Activated CD4-positive, alpha-beta memory T cell treated with anti-CD3 and anti-CD28 coated beads for 36 hours (primary cell): ENCODE measurements around the gene MCTP2. TPM values are rescaled to one million over a fixed set of nuclear protein-coding genes. Genes with fewer than 3 reads are reported as not detected.

ENCODE experiments used
- CTCF ChIA-PET: fragments of 350-600 bp; sonication (Branson Sonifier 250); formaldehyde crosslinking; loops from one replicate; lab custom pipeline; 2021; ENCODE audit warnings: antibody characterized with exemption, inconsistent platforms; lab: Charles Lee
- POLR2A ChIA-PET: fragments of 350-600 bp; sonication (Branson Sonifier 250); formaldehyde crosslinking; loops from one replicate; lab custom pipeline; 2021; ENCODE audit warnings: antibody characterized with exemption; lab: Charles Lee
- DNase-seq: peaks from one replicate; pipeline ENCODE4 v3.0.0-alpha.2; 2020
- H3K27ac Mint-ChIP-seq: one replicate; pipeline ENCODE4 v1.8.0; 2021; ENCODE audit warnings: mixed read lengths
- H3K27me3 Mint-ChIP-seq: one replicate; pipeline ENCODE4 v1.8.0; 2021; ENCODE audit warnings: mixed read lengths
- H3K36me3 Mint-ChIP-seq: one replicate; pipeline ENCODE4 v1.8.0; 2021; ENCODE audit warnings: mixed read lengths
- H3K4me1 Mint-ChIP-seq: one replicate; pipeline ENCODE4 v1.8.0; 2021; ENCODE audit warnings: low read depth, mixed read lengths
- H3K4me3 Mint-ChIP-seq: one replicate; pipeline ENCODE4 v1.8.0; 2021; ENCODE audit warnings: mild to moderate bottlenecking, mixed read lengths
- H3K9me3 Mint-ChIP-seq: one replicate; pipeline ENCODE4 v1.8.0; 2021; ENCODE audit warnings: mixed read lengths
- intact Hi-C: fragments of 100-400 bp; cut with micrococcal nuclease; formaldehyde crosslinking; loops from one replicate; pipeline ENCODE4 v1.15.1; 2023
- total RNA-seq, 2 experiments: library from RNA; stranded (reverse); gene quantifications; one replicate each; pipeline ENCODE4 v1.2.3, GENCODE V29; 2021

The MCTP2 gene
- total RNA-seq, 2 experiments from 2014 or later, result 38.5 to 41.7 TPM

DNA sequence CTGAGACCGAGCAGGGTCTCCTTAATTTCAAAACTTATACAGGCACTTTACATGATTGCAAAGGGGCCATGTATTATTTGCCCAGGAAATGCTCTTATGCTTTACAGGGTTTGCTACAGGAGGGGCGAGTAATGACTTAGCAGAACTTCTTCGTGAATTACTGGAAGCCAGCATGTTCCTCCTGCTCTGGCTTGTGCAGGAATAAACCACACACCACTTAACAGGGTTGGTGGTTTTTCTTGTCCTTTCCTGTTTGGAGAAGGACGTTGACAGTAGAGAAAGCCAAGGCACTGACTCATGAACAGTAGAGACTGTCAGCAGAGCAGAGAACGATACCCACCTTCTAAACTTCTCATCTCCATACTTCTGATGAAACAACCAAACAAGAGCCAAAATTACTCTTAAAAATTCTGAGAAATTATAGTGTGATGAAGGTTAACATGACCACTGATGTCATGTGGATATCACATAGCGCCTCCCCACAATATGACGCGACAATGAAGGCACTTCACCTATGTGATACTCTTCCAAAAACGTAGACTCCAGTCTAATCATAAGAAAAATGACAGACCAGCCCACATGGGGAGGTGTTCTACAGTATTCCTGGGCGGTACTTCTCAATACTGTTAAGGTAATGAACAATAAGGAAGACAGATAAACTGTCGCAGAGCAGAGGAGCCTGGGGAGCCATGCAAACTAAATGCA is 24.7 kb upstream of the MCTP2 start:
- no peaks in the 10 kb centered on the region for H3K36me3 Mint-ChIP-seq
- peak; percentile 71 for DNase-seq
- POLR2A ChIA-PET, result no interaction called here
- H3K4me1 Mint-ChIP-seq, result peaks cover 18% of the 10 kb centered on the region
- CTCF ChIA-PET, result interaction anchor here (0.6 kb wide), 1 partner anchor 9 kb away, joined by 3 read pairs; no protein-coding TSS in a partner anchor
- H3K27ac Mint-ChIP-seq, result peak overlapping the region; percentile 78
- H3K27me3 Mint-ChIP-seq, result peaks cover 18% of the 10 kb centered on the region
- intact Hi-C loops, result loop anchor here (1.0 kb wide), 4 partner anchors 23 to 118 kb away; no protein-coding TSS in a partner anchor
- no peaks in the 10 kb centered on the region for H3K9me3 Mint-ChIP-seq
- no peak overlapping the region for H3K4me3 Mint-ChIP-seq

GRCh38 chr15:94212291-94212690 is 19.1 kb upstream of the MCTP2 start:
- Mint-ChIP-seq H3K27me3 (peaks cover 27% of the 10 kb centered on the region), H3K9me3 (no peaks in the 10 kb centered on the region), H3K4me3 (no peak overlapping the region), H3K27ac (no peak overlapping the region), H3K36me3 (no peaks in the 10 kb centered on the region), H3K4me1 (peaks cover 3% of the 10 kb centered on the region)
- intact Hi-C loops, result no loop called here
- ChIA-PET POLR2A (no interaction called here), CTCF (no interaction called here)
- no peak for DNase-seq

GRCh38 chr15:94225616-94226015 is 5.7 kb upstream of the MCTP2 start:
- DNase-seq, result no peak
- POLR2A ChIA-PET, result no interaction called here
- CTCF ChIA-PET, result interaction anchor here (1.7 kb wide), 1 partner anchor 61 kb away, joined by 4 read pairs; no protein-coding TSS in a partner anchor
- Mint-ChIP-seq H3K4me1 (peaks cover 30% of the 10 kb centered on the region), H3K4me3 (no peak overlapping the region), H3K36me3 (no peaks in the 10 kb centered on the region), H3K27me3 (peaks cover 17% of the 10 kb centered on the region), H3K9me3 (peaks cover 6% of the 10 kb centered on the region), H3K27ac (no peak overlapping the region)
- intact Hi-C loops, result no loop called here

DNA sequence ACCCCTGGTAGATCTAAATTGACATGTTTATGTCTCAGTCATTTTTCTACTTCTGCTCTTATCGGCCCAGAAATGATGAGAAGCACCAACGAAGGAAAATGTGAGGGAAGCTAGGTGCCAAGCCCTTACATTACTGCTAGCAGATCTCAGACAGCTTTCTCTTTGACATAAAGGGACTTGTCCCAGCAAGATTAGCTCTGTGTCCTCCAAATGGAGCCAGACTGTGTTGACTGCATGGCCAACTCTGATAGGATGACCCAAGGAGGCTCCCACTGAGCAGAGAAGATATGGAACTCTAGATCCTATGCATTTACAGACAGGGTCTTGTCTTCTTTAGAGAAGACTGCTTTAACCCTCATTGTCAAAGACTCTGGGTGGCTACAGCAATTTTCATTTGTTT is 2.8 kb upstream of the MCTP2 start:
- H3K36me3 Mint-ChIP-seq, result no peaks in the 10 kb centered on the region

DNA sequence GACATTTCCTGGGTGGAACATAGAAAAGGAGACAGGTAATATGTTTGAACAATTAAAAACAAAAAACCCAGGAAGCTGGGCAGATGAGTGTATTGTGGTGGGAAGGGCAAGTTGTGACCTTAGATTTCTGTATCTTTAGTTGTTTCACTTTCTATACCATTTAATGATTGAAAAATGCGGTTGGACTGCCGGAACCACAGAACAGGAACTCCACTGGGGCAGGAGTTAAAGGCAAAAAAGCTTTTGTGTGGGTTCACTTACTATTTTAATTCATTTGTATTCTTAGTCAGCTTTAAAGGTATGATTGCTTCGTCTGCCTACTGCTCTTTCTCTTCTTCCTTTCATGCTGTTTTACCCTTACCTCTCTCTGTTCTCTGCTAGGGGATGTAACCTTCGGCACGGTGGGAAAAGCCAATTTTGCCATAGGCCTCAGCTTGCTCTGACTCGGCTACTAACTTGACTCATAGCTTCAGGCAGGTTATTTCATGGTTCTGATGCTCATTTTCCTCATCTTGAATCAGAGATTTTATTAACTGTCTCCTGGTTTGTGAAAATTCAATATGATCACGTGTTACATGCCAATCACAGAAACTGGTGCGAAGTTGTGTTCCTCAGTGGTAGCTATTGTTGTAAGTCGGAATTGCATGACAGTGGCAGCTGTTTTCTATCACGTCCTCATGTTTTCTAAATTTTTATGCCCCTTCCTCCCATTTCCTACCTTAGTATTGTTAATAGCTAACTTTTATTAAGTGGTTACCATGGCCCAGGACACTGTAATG is 1.6 kb upstream of the MCTP2 start:
- H3K36me3 Mint-ChIP-seq, result no peaks in the 10 kb centered on the region
- ChIA-PET POLR2A (interaction anchor here (0.8 to 4.0 kb wide), 7 partner anchors 24 to 76 kb away, joined by 3 to 34 read pairs (median 4); no protein-coding TSS in a partner anchor), CTCF (interaction anchor here (0.6 to 6.0 kb wide), 6 partner anchors 11 to 94 kb away, joined by 3 to 56 read pairs (median 12); no protein-coding TSS in a partner anchor)
- intact Hi-C loops, result loop anchor here (1.0 to 5.0 kb wide), 3 partner anchors 23 to 58 kb away; no protein-coding TSS in a partner anchor
- DNase-seq, result peak; percentile 74
- no peaks in the 10 kb centered on the region for H3K9me3 Mint-ChIP-seq
- peak overlapping the region; percentile 87 for H3K4me3 Mint-ChIP-seq
- H3K4me1 Mint-ChIP-seq, result peaks cover 52% of the 10 kb centered on the region
- H3K27me3 Mint-ChIP-seq, result peaks cover 7% of the 10 kb centered on the region
- peak overlapping the region; percentile 91 for H3K27ac Mint-ChIP-seq

More for the DNA sequence above, 2.8 kb upstream of the MCTP2 start:
- DNase-seq, result no peak
- Mint-ChIP-seq H3K27me3 (peaks cover 8% of the 10 kb centered on the region), H3K4me3 (no peak overlapping the region), H3K27ac (no peak overlapping the region), H3K4me1 (peaks cover 41% of the 10 kb centered on the region), H3K9me3 (peaks cover under 1% of the 10 kb centered on the region)
- POLR2A ChIA-PET, result no interaction called here
- CTCF ChIA-PET, result no interaction called here
- intact Hi-C loops, result loop anchor here (1.0 kb wide), 2 partner anchors 22 to 54 kb away; no protein-coding TSS in a partner anchor

DNA sequence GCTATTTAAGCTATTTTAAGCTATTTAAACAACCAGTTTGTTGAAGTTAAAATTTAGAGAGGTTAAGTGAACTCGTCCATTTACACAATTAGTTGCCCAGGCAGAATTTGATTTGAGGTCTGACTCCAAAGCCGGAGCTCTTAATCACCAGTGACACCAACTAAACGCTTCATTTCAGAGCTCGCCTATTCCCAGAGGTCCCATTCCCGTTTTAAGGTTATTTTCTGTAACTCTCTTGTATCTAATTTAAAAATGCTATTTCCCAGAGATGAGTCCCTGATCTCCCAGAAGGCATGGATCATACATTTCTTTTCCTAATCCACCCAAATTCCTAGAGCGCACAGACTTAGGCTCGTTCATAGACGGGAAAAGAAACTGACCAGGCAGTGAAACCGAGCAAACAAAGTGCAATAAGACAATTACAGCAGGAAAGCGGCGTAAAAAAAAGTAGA is 904 bp upstream of the MCTP2 start:
- intact Hi-C loops, result loop anchor here (5.0 kb wide), 1 partner anchor 57 kb away; no protein-coding TSS in a partner anchor
- no peaks in the 10 kb centered on the region for H3K36me3 Mint-ChIP-seq
- ChIA-PET CTCF (interaction anchor here (0.6 to 6.0 kb wide), 7 partner anchors 10 to 1567 kb away, joined by 3 to 56 read pairs (median 6); no protein-coding TSS in a partner anchor), POLR2A (interaction anchor here (0.8 to 4.0 kb wide), 7 partner anchors 24 to 76 kb away, joined by 3 to 34 read pairs (median 4); no protein-coding TSS in a partner anchor)
- H3K27me3 Mint-ChIP-seq, result peaks cover 3% of the 10 kb centered on the region
- H3K27ac Mint-ChIP-seq, result peak overlapping the region; percentile 91
- no peaks in the 10 kb centered on the region for H3K9me3 Mint-ChIP-seq
- peak overlapping the region; percentile 87 for H3K4me3 Mint-ChIP-seq
- DNase-seq, result no peak
- peaks cover 58% of the 10 kb centered on the region for H3K4me1 Mint-ChIP-seq

DNA sequence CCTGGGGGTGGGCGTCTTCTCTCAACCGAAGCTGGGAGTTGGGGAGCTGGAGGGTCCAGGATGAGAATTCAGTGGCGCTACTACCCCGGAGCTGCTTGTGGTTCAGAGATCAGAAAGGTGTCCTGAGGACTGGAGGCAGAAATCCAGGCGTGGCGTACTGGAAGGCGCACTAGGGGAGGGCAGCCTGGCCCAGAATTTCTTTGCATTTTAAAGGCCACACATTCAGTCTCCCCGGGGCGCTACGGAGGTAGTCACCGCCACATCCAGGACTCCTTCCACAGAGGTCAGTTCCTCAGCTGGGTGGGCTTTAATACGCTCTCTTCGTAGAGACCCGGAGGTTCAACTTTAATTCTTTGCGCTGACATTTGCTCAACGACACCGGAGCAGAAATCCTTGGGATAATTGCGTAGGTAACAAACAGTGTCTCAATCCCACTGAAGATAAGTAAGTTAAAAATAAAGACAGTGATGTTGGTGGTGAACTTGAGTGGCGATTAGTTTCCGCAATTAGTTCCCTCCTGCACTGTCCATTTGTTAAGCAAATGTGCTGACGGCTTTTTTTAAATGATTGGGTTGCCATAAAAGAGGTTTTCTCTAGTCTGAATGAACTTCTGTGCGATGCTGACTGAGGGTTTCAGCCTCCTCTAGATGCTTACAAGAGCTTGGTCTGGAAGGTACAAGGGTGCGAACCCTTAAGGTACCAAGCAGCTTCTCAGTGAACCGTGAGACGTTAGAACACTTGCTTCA is 535 bp downstream of the MCTP2 start:
- Mint-ChIP-seq H3K27ac (peak overlapping the region; percentile 65), H3K9me3 (no peaks in the 10 kb centered on the region), H3K4me1 (peaks cover 71% of the 10 kb centered on the region), H3K4me3 (peak overlapping the region; percentile 87), H3K36me3 (no peaks in the 10 kb centered on the region), H3K27me3 (peaks cover 2% of the 10 kb centered on the region)
- ChIA-PET CTCF (interaction anchor here (3.4 to 6.0 kb wide), 3 partner anchors 68 to 91 kb away, joined by 17 to 56 read pairs (median 24); no protein-coding TSS in a partner anchor), POLR2A (interaction anchor here (0.9 to 4.0 kb wide), 3 partner anchors 22 to 91 kb away, joined by 3 to 34 read pairs (median 3); no protein-coding TSS in a partner anchor)
- DNase-seq, result peak; percentile 46
- intact Hi-C loops, result loop anchor here (1.0 to 5.0 kb wide), 5 partner anchors 31 to 92 kb away; no protein-coding TSS in a partner anchor

GRCh38 chr15:94233441-94233840 is 2.1 kb downstream of the MCTP2 start:
- H3K4me3 Mint-ChIP-seq, result peak overlapping the region; percentile 57
- CTCF ChIA-PET, result interaction anchor here (1.4 to 6.0 kb wide), 3 partner anchors 69 to 90 kb away, joined by 4 to 56 read pairs (median 24); no protein-coding TSS in a partner anchor
- POLR2A ChIA-PET, result interaction anchor here (1.4 kb wide), 1 partner anchor 73 kb away, joined by 6 read pairs; no protein-coding TSS in a partner anchor
- no peak overlapping the region for H3K27ac Mint-ChIP-seq
- no peaks in the 10 kb centered on the region for H3K27me3 Mint-ChIP-seq
- intact Hi-C loops, result loop anchor here (5.0 kb wide), 1 partner anchor 54 kb away; no protein-coding TSS in a partner anchor
- H3K4me1 Mint-ChIP-seq, result peaks cover 75% of the 10 kb centered on the region
- DNase-seq, result no peak
- peaks cover under 1% of the 10 kb centered on the region for H3K36me3 Mint-ChIP-seq
- H3K9me3 Mint-ChIP-seq, result no peaks in the 10 kb centered on the region

DNA sequence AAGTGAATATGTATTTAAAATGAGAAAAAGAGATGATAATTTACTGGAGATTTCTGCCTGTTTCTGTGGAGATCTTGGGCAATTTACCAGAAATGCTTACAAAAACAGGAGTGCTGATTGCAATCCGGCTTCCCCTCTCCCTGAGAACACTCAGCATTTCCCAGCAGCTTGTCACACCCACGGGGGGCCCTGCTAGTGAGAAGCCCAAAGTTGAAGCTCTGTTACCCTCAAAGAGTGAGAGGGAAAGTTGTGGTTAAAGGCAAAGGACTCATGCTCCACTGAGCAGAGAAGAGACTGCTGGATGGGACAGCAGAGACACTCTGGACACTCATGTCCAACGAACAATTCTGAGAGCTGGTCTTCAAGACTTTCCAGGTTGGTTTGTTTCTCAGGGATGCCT is 2.9 kb downstream of the MCTP2 start:
- POLR2A ChIA-PET, result interaction anchor here (0.9 to 1.4 kb wide), 2 partner anchors 37 to 72 kb away, joined by 3 to 6 read pairs; no protein-coding TSS in a partner anchor

DNA sequence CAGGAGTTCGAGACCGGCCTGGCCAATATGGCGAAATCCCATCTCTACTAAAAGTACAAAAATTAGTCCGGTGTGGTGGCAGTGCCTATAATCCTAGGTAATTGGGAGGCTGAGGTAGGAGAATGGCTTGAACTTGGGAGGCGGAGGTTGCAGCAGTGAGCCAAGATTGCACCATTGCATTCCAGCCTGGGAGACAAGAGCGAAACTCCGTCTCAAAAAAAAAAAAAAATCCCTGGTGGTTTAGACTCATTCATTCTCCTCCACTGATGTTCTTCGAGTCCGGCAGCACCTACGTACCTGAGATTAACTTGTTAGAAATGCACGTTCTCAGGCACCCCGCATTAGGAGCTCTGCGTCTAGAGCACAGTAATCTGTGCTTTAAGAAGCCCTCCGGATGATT is 3.7 kb downstream of the MCTP2 start:
- H3K9me3 Mint-ChIP-seq, result no peaks in the 10 kb centered on the region
- peaks cover 4% of the 10 kb centered on the region for H3K36me3 Mint-ChIP-seq
- H3K4me1 Mint-ChIP-seq, result peaks cover 72% of the 10 kb centered on the region
- DNase-seq, result no peak
- CTCF ChIA-PET, result interaction anchor here (6.0 kb wide), 1 partner anchor 88 kb away, joined by 56 read pairs; no protein-coding TSS in a partner anchor
- H3K27me3 Mint-ChIP-seq, result no peaks in the 10 kb centered on the region
- H3K4me3 Mint-ChIP-seq, result no peak overlapping the region
- POLR2A ChIA-PET, result interaction anchor here (0.9 kb wide), 1 partner anchor 37 kb away, joined by 3 read pairs; no protein-coding TSS in a partner anchor
- intact Hi-C loops, result no loop called here
- no peak overlapping the region for H3K27ac Mint-ChIP-seq

More for the DNA sequence above, 2.9 kb downstream of the MCTP2 start:
- Mint-ChIP-seq H3K27ac (peak overlapping the region; percentile 32), H3K4me3 (peak overlapping the region; percentile 8), H3K27me3 (no peaks in the 10 kb centered on the region), H3K4me1 (peaks cover 72% of the 10 kb centered on the region), H3K9me3 (no peaks in the 10 kb centered on the region), H3K36me3 (peaks cover 4% of the 10 kb centered on the region)
- intact Hi-C loops, result loop anchor here (5.0 kb wide), 1 partner anchor 53 kb away; no protein-coding TSS in a partner anchor
- peak; percentile 79 for DNase-seq
- CTCF ChIA-PET, result interaction anchor here (1.4 to 6.0 kb wide), 3 partner anchors 70 to 89 kb away, joined by 4 to 56 read pairs (median 24); no protein-coding TSS in a partner anchor
